SW480 (cell line): Measurements from ENCODE around the gene JMJD6.
A peak's percentile ranks its signal among the peaks of the same experiment; 100 is the strongest.

Source experiments
- DNase-seq: peaks from one replicate; pipeline ENCODE4 v3.0.0-alpha.2; 2016; ENCODE audit warnings: low spot score

Gene JMJD6

DNA sequence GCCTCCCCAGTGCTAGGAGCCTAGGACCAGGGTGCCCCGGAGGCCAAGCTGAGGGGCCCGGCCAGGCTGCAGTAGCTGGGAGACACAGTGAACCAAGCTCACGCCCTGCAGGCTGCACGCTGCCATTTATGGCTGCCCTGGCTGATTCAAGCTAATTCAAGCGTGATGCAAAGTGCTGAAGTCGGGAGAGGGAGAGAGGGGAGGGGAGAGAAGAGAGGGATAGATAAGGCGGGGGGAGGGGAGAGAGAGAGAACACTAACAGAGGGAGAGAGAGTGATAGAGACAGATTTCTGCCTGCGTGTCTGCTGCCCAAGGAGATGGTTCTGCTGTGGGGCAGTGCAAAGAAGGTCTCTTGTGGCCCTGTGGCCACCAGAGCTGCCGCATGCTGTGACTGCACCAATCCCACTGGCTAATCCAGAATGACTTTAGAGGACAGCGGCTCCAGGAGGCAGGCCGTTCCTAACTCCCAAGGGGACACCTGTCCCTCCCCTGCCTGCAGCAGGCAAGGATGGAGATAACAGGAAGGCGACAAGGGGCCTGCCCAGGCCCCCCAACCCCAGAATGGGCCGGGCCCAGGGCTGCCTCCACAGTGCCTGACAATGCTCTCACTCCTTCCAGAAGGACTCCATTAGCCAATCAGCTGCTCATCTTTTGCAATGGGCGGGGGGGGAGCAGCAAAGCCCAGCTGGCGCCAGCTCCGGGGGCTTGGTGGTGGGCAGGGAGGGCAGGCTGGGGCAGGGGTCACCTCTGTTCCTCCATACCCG is 28.5 kb downstream of the JMJD6 start:
- no peak for DNase-seq

DNA sequence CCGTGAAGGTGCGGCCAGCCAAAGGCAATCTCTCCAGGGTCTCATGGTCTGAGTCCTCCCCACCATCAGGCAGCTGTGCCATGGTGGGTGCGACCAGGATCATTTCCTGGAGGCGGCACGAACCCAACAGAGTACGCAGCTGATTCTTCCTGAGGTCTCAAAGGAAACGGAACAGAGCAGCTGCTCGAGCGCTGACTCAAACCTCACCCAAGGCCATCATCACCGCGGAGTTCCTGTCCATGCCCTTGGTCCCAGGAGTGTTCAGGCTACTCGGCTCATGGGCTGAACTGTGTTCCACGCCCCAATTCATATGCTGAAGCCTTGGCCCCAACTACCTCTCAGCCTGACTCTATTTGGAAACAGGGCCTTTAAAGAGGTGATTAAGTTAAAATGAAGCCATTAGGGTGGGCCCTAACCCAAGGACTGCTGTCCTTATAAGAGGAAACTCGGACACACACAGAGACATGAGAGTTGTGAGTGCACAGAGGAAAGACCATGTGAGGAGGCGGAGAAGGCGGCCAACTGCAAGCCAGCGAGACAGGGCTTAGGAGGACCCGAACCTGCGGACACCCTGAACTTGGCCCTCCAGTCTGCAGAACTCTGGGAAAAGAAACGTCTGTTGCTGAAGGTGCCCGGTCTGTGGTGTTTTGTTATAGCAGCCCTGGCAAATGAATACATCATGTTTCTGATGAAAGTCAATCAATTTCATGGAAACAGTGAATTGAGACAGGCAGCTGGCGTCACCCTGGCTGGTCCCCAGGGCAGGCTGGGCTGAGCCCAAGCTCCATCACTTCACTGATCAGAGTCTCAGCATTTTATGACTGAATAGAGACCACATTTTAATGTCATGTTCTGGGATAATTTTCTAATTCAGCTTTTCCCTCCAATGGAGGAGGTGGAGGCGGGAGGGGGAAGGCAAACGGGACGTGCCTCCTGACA is 29.4 kb downstream of the JMJD6 start:
- no peak for DNase-seq

DNA sequence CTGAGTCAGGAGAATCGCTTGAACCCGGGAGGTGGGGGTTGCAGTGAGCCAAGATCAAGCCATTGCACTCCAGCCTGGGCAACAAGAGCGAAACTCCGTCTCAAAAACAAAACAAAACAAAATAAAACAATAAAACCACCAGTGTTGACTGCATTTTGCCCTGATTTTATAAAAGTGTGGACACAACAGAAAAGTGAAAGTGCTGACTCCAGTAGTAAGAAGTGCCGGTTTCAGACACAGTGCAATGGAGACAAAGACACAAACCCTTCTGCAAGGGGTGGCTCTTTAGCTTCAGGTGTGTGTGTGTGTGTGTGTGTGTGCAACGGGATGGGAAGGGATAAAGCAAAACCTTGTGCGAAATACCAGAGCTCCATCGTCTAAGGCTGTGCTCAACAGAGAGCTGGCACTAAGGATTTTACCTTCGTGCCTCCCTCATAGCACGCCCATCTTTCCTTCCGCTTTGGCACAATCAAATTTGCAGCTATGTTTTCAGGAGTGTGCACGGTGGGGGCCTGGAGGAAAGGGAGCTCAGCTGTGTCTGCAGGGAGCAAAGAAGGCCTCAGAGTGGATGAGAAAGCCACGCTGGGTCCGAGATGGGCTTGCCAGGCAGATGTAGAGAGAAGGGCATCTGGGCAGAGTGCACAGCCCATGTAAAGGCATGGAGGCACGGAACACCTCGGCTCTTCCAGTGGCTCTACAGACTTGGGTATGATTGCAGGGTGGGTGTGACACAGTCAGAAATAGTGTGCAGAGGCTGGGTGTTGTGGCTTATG is 31.2 kb downstream of the JMJD6 start:
- no peak for DNase-seq

DNA sequence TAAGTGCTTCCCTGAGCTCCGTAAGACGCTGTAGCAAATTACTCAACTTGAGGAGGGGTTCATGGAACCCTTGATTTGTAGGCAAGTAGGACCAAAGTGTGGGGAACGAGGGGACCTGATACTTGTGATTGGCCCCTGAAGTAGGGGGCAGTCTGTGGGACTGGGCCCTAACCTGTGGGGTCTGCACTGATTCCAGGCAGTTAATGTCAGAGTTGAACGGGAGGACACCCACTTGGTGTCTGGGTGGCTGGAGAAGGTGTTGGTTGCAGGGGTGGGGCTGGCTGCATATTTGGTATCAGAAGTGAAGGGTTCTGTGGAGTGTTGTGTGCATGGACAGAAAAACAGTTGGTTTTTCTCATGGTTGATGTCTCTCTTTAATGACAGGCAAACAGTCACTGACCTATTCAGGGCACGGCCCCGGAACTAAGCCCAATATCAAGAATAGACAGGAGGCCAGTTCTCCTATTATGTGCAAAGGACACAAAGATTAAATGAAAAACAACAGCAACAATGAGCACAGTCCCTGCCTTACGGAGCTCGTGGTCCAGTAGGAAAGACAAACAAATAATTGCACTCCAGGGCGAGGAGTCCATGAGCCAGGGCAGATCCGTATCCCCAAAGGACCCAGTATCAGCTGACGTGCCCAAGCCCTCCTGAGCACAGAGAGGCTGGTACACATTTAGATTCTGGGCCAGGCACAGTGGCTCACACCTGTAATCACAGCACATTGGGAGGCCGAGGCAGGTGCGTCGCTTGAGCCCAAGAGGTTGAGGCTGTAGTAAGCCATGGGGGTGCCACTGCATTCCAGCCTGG is 34.8 kb downstream of the JMJD6 start:
- no peak for DNase-seq

DNA sequence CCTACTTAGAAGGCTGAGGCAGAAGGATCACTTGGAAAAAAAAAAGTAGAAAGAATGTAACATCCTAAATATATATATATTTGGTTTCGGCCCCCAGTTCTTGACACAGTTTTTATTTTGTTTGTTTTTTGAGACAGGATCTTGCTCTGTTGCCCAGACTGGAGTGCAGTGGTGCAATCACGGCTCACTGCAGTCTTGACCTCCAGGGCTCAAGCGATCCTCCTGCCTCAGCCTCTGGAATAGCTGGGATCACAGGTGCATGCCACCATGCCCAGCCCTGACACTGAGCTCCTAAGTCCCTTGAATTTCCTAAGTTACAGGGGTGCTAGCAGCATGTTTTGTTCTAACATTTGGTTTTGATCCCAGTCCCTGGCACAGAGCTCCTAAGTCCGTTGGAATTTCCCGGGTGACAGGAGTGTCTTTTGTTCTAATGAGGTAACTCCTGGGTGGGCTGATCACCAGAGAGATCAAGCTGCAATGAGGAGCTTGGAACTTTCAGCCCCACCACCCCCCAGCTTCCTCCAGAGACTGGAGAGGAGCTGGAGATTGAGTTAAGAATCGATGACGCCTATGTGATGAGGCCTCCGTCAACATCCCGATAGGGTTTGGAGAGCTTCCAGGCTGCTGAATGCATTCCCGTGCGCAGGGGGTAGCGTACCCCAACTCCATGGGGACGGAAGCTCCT is 35.7 kb downstream of the JMJD6 start:
- DNase-seq, result no peak

DNA sequence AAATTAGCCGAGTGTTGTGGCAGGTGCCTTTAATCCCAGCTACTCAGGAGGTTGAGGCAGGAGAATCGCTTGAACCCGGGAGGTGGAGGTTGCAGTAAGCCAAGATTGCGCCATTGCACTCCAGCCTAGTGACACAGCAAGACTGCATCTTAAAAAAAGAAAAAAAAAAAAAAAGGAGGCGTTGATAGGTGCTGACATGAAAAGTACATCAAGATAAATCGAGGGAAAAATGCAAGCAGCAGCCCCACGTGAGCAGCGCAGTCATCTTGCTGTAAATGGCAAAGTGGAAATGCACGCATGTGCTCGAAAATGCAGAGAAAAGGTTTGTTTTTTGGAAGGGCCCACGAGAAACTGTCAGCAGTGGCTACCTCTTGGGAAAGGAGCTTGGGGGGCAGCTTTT is 36.5 kb downstream of the JMJD6 start:
- no peak for DNase-seq

DNA sequence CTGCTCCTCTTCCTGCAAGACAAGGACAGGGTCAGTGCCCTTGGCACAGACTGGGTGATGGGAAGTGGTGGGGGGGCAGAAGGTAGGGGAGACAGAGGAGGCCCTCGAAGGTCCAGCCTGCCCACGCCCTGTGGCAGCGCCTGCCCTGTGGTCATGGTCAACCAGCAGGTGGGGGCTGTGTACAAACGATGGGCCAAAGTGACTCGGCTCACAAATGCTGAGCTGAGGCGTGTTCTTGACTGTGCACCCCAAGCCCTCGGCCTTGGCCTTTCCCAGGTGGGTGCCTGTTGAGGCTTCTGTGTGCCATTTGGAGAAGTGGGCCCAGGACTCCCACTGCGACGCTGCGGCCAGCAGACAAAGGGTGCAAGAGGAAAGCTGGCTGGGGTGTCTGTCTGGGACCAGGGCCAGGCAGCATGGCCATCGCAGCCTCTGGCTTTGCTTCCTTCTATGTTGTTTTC is 38.2 kb downstream of the JMJD6 start:
- DNase-seq, result no peak

DNA sequence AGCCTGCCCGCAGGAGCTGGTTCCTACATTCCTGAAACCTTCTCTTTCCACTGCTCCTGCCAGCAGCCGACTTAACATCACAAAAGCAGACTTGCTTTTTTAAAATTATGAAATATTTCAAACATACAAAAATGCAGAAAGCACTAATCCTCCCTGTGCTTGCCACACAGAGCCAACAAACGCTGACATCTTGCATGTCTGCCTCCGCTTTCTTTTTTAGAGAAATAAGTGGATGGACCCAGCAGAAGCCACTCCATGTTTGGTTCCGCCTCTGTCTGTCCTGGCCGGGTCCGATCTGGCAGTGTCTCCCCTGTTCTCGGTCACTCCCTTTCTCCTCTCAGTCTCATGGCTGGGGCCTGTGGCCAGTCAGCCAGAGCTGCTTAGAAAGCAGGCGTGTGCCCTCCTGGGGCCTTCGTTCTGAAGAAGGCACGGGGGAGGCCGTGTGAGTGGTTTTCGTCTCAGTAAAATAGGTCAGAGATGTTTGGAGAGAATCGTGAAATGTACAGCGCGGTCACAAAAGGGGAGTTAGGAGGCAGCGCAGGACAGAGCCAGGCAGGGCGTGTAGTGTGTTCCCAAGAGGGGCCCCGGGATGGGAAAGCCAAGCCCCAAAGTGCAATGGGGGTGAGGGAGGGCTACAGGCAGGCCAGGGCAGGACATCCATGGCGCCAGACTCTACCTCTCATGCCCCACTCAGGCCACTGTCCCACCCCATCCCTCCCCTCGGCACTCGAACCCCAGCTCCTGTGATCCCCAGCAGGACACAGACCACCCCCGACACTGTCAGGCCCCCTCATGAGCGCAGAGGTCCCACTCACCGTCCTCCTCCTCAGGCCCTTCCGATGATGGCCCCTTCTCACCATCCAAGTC is 38.9 kb downstream of the JMJD6 start:
- no peak for DNase-seq

DNA sequence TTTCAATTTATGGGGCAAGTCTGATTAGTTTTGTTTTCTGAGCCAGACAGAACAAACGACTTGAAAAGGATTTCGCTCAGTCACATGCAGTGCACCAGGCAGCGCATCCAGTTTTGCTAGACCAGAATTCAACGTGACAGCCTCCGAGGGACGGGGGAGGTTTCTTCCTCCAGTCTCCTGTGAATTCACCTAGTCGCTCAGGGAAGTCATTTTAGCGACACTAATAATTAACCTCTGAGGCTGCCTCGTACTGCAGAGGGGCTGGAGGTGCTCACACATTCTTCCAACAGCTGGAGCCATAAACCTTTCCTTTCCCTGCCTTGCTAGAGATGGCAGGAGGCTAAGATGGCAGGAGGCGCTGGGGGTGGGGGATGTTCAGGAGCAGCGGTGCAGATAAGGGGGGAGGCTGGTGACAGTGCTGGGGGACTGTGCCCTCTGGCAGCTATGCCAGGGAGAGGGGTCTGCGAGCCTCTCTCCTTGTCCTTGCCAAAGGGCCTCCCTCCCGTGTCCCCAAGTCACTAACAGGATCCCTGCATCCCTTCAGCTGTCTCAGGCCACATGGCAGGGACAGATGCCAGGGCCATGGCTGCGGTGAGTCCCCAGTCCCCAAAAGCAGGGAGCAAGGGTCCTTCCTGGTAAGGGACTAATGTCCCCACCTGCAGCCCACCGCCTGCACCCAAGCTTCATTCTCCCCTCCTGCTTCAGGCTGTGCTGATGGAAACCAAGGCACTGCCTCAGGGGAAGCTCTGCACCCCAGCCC is 39.7 kb downstream of the JMJD6 start:
- DNase-seq, result no peak

DNA sequence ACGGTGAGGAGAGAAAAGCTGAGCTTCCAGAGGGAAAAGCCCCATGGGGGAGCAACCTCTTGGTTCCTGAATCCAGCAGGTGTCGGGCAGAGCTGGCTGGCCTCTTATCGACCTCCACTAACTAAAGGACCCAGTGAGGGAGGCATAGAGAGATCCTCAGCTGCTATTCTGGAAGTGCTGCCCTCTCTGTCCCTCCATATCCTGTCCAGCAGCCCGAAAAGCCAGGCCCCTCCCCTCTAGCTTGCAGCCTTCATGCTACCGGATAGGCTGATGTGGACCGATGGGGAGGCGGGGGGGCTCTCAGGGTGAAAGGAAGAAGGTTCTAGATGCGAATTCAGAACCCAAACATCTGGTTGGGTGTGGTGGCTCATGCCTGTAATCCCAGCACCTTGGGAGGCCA is 40.6 kb downstream of the JMJD6 start:
- no peak for DNase-seq

DNA sequence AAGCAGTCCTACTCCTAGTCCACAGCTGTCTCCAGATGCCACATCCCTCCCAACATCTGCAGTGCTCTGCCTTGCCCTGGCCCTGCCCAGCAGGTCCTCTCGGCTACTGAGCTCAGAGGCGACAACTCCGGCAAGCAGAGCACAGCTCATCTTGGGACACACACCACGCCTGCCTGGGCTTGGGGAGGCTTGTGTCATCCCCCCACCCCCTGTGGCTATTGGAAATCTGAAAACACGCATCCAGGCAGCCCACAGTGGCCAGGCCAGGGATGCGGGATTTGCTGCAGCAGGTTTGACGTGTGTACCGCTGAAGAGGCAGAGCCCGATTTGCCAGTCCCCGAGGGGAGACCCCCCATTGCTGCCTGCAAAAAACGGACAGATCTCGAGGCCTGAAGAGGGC is 41.0 kb downstream of the JMJD6 start:
- no peak for DNase-seq

DNA sequence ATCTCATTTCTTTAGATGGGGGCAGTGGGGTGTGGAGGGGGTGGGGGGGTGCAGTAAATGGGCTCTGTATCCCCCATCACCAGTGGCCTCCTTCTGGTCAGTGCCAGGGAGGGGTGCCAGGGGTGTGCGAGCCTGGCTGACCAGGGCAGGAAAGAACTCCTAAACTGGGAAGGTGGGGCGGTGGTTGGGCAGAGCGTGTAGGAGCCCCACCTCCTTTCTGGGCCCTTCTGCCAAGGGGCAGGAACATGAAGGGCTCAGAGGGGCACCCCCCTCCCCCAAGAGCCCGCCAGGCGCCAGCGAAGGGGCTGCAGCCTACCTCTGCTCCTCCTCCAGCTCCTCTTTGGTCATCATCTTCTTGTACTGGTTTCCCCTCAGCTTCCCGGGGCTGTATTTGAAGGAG is 41.6 kb downstream of the JMJD6 start:
- no peak for DNase-seq

DNA sequence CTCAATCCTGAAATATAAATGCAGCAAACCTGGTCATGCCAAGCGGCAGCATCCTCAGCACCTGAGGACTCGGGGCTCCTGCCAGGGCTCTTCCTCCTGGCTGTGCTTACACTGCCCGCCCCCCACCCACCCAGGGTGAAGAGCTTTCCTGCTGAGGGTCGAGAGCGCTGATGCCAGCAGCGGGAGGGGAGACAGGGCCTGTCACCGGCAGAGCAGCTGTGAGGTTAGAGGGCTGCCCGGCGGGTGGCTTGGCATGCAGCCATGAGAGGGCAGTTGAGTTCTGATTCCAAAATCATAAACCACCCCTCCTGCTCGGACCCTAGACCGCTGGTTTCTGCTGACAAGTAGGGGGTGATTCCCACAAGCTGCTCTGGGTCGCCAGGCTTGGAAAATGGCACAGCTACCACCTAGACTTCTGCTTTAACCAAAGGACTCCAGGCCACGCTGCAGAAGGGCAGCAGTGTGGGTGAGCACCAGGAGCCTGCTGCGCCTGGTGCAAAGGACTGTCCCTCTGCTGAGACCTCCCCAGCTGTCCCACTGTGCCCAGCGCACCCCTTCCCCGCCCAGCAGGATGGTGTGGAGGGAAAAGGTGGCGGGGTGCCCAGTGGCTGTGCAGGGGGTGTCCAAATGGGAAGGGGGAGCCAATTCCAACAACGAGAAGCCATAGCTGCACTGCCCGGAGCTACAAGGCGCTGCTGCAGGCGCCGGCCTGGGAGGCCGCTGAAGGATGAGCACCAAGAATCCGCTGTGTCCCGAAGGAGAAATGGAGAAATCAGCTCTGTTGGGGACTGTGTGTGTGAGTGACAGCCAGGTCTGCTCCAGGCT is 42.3 kb downstream of the JMJD6 start:
- DNase-seq, result no peak

DNA sequence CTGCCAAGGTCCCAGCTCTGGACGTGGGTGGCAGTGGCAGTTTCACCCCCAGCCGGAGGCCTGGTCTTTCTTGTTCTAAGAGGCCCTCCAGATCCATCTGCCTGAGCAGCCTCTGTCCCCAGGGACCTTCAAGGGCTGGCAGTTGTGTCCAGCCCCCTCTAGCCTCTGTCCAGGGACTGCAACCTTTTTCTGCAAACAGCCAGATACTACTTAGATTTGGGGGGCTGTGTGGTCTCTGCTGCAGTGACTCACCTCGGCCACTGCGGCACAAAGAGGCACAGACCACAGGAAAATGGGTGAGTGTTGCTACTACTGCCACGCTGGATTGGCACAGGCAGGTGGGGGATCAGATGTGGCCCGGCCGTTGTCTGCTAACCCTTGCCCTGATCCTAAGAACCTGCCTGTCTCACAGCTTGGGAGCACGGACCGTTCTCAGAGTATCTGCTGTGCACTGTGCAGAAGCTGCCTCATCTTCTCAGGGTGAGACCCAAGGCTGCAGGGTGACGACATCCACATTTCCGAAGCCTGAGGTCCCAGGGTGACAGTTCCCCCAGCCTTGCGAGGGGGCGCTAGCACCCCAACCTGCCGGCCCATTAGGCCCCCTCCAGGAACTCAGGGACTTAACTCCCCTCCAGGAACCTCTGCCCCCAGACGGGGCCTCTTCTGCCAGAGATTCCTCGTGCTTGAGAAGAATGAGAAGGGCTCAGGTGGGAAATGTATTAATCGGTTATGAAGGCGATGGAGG is 43.2 kb downstream of the JMJD6 start:
- no peak for DNase-seq

DNA sequence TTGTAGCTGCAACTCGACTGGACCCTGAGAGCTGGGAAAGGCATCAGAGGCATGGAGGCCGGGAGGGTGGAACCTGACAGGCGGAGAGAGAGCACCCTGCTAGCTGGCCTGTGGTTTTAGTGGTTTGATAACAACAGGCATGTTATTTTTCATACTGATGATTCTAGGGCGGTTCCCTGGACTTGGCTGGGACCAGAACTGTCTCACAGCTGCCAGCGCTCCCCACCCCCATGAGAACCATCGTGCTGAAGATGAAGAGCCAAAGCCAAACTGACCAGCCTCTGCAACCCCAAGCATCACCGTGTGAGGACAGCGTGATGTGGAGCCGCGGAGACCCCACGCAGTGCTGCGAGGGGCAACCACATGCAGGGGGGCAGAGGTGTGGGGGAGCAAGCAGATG is 44.1 kb downstream of the JMJD6 start:
- DNase-seq, result peak; percentile 44

DNA sequence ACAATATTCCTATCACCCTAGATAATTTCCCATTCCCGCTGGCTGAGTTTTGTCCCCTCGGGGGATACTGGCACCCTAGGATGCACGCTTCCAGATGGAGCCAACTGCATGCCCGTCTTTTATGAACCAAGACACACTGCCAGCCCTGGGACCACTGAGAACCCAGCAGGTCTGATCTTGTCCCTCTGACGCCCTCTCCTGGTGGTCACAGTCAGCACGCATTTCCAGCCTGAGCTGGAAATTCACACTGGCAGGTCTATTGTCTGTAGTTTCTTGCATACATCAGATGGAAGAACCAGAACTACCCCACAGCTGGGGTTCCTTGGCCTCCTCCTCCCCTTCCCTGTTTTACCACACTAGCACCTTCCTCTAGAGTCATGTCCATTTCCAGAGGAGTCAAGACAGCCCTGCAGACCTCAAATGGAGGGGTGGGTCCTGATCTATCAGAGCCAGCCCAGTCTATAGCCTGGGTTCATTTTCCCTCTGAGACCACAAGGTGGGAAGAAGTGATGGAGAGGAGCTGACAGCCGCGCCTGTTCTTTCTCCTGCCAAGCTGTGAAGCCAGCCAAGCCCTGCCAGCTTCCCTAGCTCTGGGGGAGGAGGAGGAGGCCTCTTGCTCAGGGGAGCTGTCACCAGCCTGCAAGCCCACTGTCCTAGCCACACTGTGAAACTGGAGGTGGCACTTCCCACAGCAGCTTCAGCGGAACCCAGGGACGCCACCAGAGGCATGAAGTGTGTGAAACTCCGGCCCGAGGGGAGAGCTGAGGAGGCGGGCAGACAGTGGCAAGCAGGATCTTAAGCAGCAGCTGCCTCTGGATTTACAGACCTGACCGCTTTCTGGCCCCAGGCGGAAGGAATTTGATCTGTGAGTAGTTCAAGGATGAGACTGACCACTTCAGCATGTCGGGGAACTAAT is 44.9 kb downstream of the JMJD6 start:
- DNase-seq, result peak; percentile 53

DNA sequence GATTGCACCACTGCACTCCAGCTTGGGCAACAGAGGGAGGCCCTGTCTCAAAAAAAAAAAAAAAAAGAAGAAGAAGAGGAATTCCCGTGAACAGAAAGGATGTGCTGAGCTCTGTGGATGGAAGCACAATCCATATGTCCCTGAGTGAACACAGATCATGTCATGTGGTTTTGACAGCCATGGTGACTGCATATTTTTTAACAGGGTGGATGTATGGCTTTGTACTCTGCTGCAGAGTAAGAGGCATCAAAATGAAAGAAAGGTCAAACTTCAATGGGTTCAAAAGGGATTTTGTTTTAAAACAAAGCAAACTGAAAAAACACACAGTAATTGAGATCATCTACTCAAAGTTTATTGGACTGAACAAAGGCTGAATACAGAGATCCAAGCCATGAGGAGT is 47.2 kb downstream of the JMJD6 start:
- DNase-seq, result no peak
